CD4-positive, alpha-beta T cell (primary cell): Measurements from ENCODE around the gene CCDC186. TPM values are rescaled to one million over a fixed set of nuclear protein-coding genes. Genes with fewer than 3 reads are reported as not detected.

Experiments used
- ATAC-seq: fragments of 200-7000 bp; cut with Tn5 transposase; one replicate; pipeline ENCODE4 v1.10.0; 2022; ENCODE audit warnings: mild to moderate bottlenecking; ENCODE audit not compliant: poor library complexity
- CTCF ChIA-PET: fragments of 350-600 bp; sonication (Branson Sonifier 250); formaldehyde crosslinking; loops from one replicate; lab custom pipeline; 2021; ENCODE audit warnings: antibody characterized with exemption, inconsistent platforms; lab: Charles Lee
- POLR2A ChIA-PET: fragments of 350-600 bp; sonication (Branson Sonifier 250); formaldehyde crosslinking; loops from one replicate; lab custom pipeline; 2021; ENCODE audit warnings: antibody characterized with exemption, inconsistent platforms; lab: Charles Lee
- DNase-seq, 14 experiments: peaks; one replicate each; pipeline ENCODE4 v3.0.0-alpha.2; 2013 to 2020; ENCODE audit warnings: mixed read lengths in 2 of 14
- H3K27ac ChIP-seq, 2 donors: one replicate each; pipeline versions ENCODE4 v1.5.1 to v1.7.0; 2013; ENCODE audit warnings: low read length in 2 of 2, low read depth in 1 of 2, mild to moderate bottlenecking in 1 of 2
- H3K27me3 ChIP-seq, 2 experiments: 1 replicate in 1 of 2; 2 replicates in 1 of 2; pipeline versions ENCODE4 v1.6.1 to v1.7.0; 2013; ENCODE audit warnings: low read length in 2 of 2, control low read depth in 1 of 2, mild to moderate bottlenecking in 1 of 2, moderate library complexity in 1 of 2; ENCODE audit not compliant: insufficient read depth in 2 of 2, control insufficient read depth in 1 of 2
- H3K36me3 ChIP-seq: one replicate; pipeline ENCODE4 v1.6.1; 2013; ENCODE audit warnings: low read length, control low read depth; ENCODE audit not compliant: insufficient read depth
- H3K4me1 ChIP-seq: one replicate; pipeline ENCODE4 v1.6.1; 2013; ENCODE audit warnings: low read length, control low read depth; ENCODE audit not compliant: insufficient read depth
- H3K4me3 ChIP-seq: one replicate; pipeline ENCODE4 v1.5.1; 2013; ENCODE audit warnings: mild to moderate bottlenecking, low read length, moderate library complexity
- H3K9me3 ChIP-seq, 2 experiments: 1 replicate in 1 of 2; 2 replicates in 1 of 2; pipeline versions ENCODE4 v1.6.1 to v1.7.0; 2013; ENCODE audit warnings: low read length in 2 of 2, mild to moderate bottlenecking in 2 of 2, control low read depth in 1 of 2, moderate library complexity in 1 of 2; ENCODE audit not compliant: control insufficient read depth in 1 of 2, insufficient read depth in 1 of 2
- H3K27ac Mint-ChIP-seq: one replicate; pipeline ENCODE4 v1.8.0; 2020; ENCODE audit warnings: mixed read lengths
- H3K27me3 Mint-ChIP-seq: one replicate; pipeline ENCODE4 v1.8.0; 2021; ENCODE audit warnings: mixed read lengths
- H3K36me3 Mint-ChIP-seq: one replicate; pipeline ENCODE4 v1.8.0; 2021; ENCODE audit warnings: low read depth, mixed read lengths
- H3K4me1 Mint-ChIP-seq: one replicate; pipeline ENCODE4 v1.8.0; 2021; ENCODE audit warnings: low read depth, mixed read lengths
- H3K4me3 Mint-ChIP-seq: one replicate; pipeline ENCODE4 v1.8.0; 2020; ENCODE audit warnings: mild to moderate bottlenecking, mixed read lengths
- H3K9me3 Mint-ChIP-seq: one replicate; pipeline ENCODE4 v1.8.0; 2020; ENCODE audit warnings: mixed read lengths
- CTCF ChIP-seq: fragments of 200-600 bp; IDR thresholded peaks from one replicate; pipeline ENCODE4 v1.8.0; 2022; ENCODE audit warnings: antibody characterized with exemption, mild to moderate bottlenecking
- intact Hi-C, 2 experiments: fragments of 100-400 bp; cut with DNase I in 1 of 2; cut with micrococcal nuclease in 1 of 2; formaldehyde crosslinking; loops; one replicate each; pipeline versions ENCODE4 v1.15.1 to v1.9.0; 2023 to 2025; cut with DNase I, micrococcal nuclease
- total RNA-seq, 174 experiments: library from RNA in 2 of 174; stranded (reverse) in 2 of 174; gene quantifications; one replicate each; pipeline ENCODE4 v1.2.3 and lab custom pipeline; 2021 to 2026

Gene CCDC186
- total RNA-seq, 2 experiments from 2014 or later, result 55.0 to 55.9 TPM

GRCh38 chr10:114173603-114173920 is 441 bp downstream of the CCDC186 start:
- Histone ChIP-seq H3K4me1 (peaks cover 5% of the 10 kb centered on the region), H3K36me3 (peaks cover 3% of the 10 kb centered on the region), H3K4me3 (peak overlapping the region; percentile 79), H3K9me3 (peaks cover 0 to 4% of the 10 kb centered on the region in 2 experiments), H3K27ac (peak overlapping the region; percentile 78 to 84), H3K27me3 (no peaks in the 10 kb centered on the region)
- Mint-ChIP-seq H3K9me3 (peaks cover 4% of the 10 kb centered on the region), H3K4me1 (peaks cover 64% of the 10 kb centered on the region), H3K4me3 (peak overlapping the region; percentile 93), H3K27ac (peak overlapping the region; percentile 90), H3K27me3 (no peaks in the 10 kb centered on the region), H3K36me3 (peaks cover 47% of the 10 kb centered on the region)
- intact Hi-C loops, result loop anchor here (5.0 to 10.0 kb wide), 6 partner anchors 316 to 1989 kb away; partner anchors contain the start of genes TRUB1 (in 2 of the 2), FHIP2A (in 1 of the 2) and GPAM (in 1 of the 2)
- ChIA-PET POLR2A (interaction anchor here (0.7 to 1.9 kb wide), 18 partner anchors 8 to 1989 kb away, joined by 3 to 13 read pairs (median 4); partner anchors contain the start of genes FHIP2A and TRUB1), CTCF (interaction anchor here (0.9 to 1.3 kb wide), 4 partner anchors 130 to 648 kb away, joined by 3 to 5 read pairs (median 4); partner anchors contain the start of genes CASP7 and FHIP2A)
- no peak for ATAC-seq
- TF ChIP-seq CTCF, result no peak
- no peak for DNase-seq

- H3K27ac ChIP-seq, result peak overlapping the region; percentile 78 to 84
- peak overlapping the region; percentile 90 for H3K27ac Mint-ChIP-seq
- intact Hi-C loops, result loop anchor here (5.0 to 10.0 kb wide), 6 partner anchors 316 to 1988 kb away; partner anchors contain the start of genes TRUB1 (in 2 of the 2), FHIP2A (in 1 of the 2) and GPAM (in 1 of the 2)
- peaks cover 51% of the 10 kb centered on the region for H3K36me3 Mint-ChIP-seq
- DNase-seq, result peak in 4 of 14 experiments; percentile 11 to 31 (median 17)
- H3K4me3 ChIP-seq, result peak overlapping the region; percentile 79
- peaks cover 7% of the 10 kb centered on the region for H3K9me3 Mint-ChIP-seq
- POLR2A ChIA-PET, result interaction anchor here (0.9 to 1.9 kb wide), 6 partner anchors 14 to 1988 kb away, joined by 3 to 13 read pairs (median 4); no protein-coding TSS in a partner anchor
- H3K4me3 Mint-ChIP-seq, result peak overlapping the region; percentile 93
- no peaks in the 10 kb centered on the region for H3K27me3 Mint-ChIP-seq
- CTCF ChIA-PET, result no interaction called here
- no peaks in the 10 kb centered on the region for H3K27me3 ChIP-seq
- peaks cover 3% of the 10 kb centered on the region for H3K36me3 ChIP-seq
- peaks cover 0 to 4% of the 10 kb centered on the region in 2 experiments for H3K9me3 ChIP-seq
- TF ChIP-seq CTCF, result no peak
- peaks cover 69% of the 10 kb centered on the region for H3K4me1 Mint-ChIP-seq
- no peak for ATAC-seq
- peaks cover 5% of the 10 kb centered on the region for H3K4me1 ChIP-seq
Measured at GRCh38 chr10:114172776-114173602, 1.0 kb downstream of the CCDC186 start.

- Histone ChIP-seq H3K27me3 (no peaks in the 10 kb centered on the region), H3K4me1 (peaks cover 5% of the 10 kb centered on the region), H3K9me3 (peaks cover 0 to 4% of the 10 kb centered on the region in 2 experiments), H3K27ac (no peak overlapping the region), H3K4me3 (peak overlapping the region; percentile 79), H3K36me3 (peaks cover 5% of the 10 kb centered on the region)
- H3K27ac Mint-ChIP-seq, result peak overlapping the region; percentile 90
- ChIA-PET POLR2A (interaction anchor here (0.5 kb wide), 1 partner anchor 25 kb away, joined by 3 read pairs; no protein-coding TSS in a partner anchor), CTCF (no interaction called here)
- ATAC-seq (no peak), DNase-seq (peak in 1 of 14 experiments; percentile 13)
- peaks cover 7% of the 10 kb centered on the region for H3K9me3 Mint-ChIP-seq
- peak overlapping the region; percentile 93 for H3K4me3 Mint-ChIP-seq
- TF ChIP-seq CTCF, result no peak
- H3K4me1 Mint-ChIP-seq, result peaks cover 70% of the 10 kb centered on the region
- intact Hi-C loops, result loop anchor here (5.0 to 10.0 kb wide), 6 partner anchors 315 to 1987 kb away; partner anchors contain the start of genes TRUB1 (in 2 of the 2), FHIP2A (in 1 of the 2) and GPAM (in 1 of the 2)
- no peaks in the 10 kb centered on the region for H3K27me3 Mint-ChIP-seq
- H3K36me3 Mint-ChIP-seq, result peaks cover 54% of the 10 kb centered on the region
Measured at GRCh38 chr10:114172216-114172615, 1.8 kb downstream of the CCDC186 start.
